ENCODE data around the gene NCR3LG1. TPM values are rescaled to one million over a fixed set of nuclear protein-coding genes. Genes with fewer than 3 reads are reported as not detected.
"Not testable (repeated sequence)": the region's sequence is repeated elsewhere in the genome, so short reads cannot be mapped to it uniquely, and the experiment has no call there.

Gene NCR3LG1
- total RNA-seq, 1 donor, result 11.7 TPM

DNA sequence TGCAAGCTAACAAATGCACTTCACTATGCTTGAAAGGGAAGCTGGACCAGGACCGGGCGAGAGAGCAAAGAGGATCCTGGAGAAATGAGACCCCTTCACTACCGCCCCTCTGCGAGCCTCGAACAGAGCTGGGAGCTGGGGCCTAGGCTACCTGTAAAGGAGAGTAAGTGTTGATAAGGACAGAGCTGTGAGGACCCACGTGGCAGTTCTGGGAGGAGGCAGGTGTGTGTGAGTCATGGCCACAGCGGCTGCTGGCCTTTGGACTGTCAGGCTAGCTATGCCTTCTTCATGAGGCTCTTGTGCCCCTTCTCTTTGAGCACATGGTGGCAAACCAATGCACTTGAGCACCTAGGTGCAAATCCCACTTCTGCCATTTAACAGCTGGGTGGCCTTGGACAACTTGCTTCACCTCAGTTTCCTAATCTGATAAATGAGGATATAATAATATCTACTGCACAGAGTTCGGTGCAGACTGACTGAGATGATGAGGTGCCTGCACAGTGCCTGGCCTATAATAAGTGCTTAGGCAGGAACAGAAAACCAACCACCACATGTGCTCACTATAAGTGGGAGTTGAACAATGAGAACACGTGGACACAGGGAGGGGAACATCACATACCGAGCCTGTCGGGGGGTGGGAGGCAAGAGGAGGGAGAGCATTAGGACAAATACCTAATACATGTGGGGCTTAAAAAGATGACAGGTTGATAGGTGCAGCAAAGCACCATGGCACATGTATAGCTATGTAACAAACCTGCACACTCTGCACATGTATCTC, 72.1 kb downstream of the NCR3LG1 start:
- TF ChIP-seq, protein P1, sequence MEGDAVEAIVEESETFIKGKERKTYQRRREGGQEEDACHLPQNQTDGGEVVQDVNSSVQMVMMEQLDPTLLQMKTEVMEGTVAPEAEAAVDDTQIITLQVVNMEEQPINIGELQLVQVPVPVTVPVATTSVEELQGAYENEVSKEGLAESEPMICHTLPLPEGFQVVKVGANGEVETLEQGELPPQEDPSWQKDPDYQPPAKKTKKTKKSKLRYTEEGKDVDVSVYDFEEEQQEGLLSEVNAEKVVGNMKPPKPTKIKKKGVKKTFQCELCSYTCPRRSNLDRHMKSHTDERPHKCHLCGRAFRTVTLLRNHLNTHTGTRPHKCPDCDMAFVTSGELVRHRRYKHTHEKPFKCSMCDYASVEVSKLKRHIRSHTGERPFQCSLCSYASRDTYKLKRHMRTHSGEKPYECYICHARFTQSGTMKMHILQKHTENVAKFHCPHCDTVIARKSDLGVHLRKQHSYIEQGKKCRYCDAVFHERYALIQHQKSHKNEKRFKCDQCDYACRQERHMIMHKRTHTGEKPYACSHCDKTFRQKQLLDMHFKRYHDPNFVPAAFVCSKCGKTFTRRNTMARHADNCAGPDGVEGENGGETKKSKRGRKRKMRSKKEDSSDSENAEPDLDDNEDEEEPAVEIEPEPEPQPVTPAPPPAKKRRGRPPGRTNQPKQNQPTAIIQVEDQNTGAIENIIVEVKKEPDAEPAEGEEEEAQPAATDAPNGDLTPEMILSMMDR (IDR thresholded peaks at IDR 0.05; ENCODE audit: insufficient read depth, low read length), result no peak
- no peak overlapping the region for H3K4me3 ChIP-seq (ENCODE audit: low read depth, low read length)
- DNase-seq (ENCODE audit: low read depth), result no peak

DNA sequence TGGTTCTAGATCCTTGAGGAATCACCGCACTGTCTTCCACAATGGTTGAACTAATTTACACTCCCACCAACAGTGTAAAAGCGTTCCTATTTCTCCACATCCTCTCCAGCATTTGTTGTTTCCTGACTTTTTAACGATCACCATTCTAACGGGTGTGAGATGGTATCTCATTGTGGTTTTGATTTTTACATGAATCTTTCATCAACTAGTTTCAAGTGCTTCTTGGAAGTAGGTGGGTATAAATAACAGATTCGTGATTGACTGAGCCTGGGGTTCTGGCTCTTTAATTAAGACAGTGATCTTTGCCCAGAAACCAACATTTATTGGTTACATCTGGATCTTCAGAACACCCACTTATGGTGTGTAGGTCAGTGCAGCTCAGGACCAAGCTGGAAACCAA, 74.6 kb downstream of the NCR3LG1 start:
- not testable (repeated sequence) for DNase-seq (ENCODE audit: low read depth); H3K4me3 ChIP-seq (ENCODE audit: low read depth, low read length)

Other genes starting within 250 kb of the NCR3LG1 start
- 41.0 and 60.0 TPM in 2 replicates for gene PIK3C2A, start 143.8 kb upstream of the NCR3LG1 start, total RNA-seq (ENCODE audit: low replicate concordance)
- gene NUCB2, start 75.1 kb upstream of the NCR3LG1 start, total RNA-seq (ENCODE audit: low replicate concordance), result 149 and 327 TPM in 2 replicates
- not detected in 2 replicates for gene KCNJ11, start 36.9 kb downstream of the NCR3LG1 start, total RNA-seq (ENCODE audit: low replicate concordance)
- not detected in 2 replicates for gene ABCC8, start 125.0 kb downstream of the NCR3LG1 start, total RNA-seq (ENCODE audit: low replicate concordance)
- gene USH1C, start 192.6 kb downstream of the NCR3LG1 start, total RNA-seq (ENCODE audit: low replicate concordance), result not detected in 2 replicates
- gene OTOG, start 195.5 kb downstream of the NCR3LG1 start, total RNA-seq (ENCODE audit: low replicate concordance), result not detected in 2 replicates